RWPE2 (cell line): ENCODE data around the gene VANGL2.

Experiments used
- ATAC-seq: fragments of 200-7000 bp; cut with Tn5 transposase; 3 replicates; pipeline ENCODE4 v1.9.1; 2021; ENCODE audit warnings: low read depth
- DNase-seq: peaks from one replicate; pipeline ENCODE4 v3.0.0-alpha.2; 2020; ENCODE audit warnings: low spot score
- H3K27ac ChIP-seq: fragments of 450-650 bp; 2 replicates; pipeline ENCODE4 v1.5.1; 2017; ENCODE audit warnings: mild to moderate bottlenecking; ENCODE audit not compliant: poor library complexity, severe bottlenecking
- H3K27me3 ChIP-seq: fragments of 250-450 bp; sonication (Bioruptor Pico); 2 replicates; pipeline ENCODE4 v1.5.1; 2021; ENCODE audit warnings: mild to moderate bottlenecking, moderate library complexity; ENCODE audit not compliant: insufficient read depth, poor library complexity, severe bottlenecking
- H3K36me3 ChIP-seq: fragments of 250-450 bp; sonication (Bioruptor Pico); 2 replicates; pipeline ENCODE4 v1.5.1; 2020; ENCODE audit warnings: low read depth, mild to moderate bottlenecking, moderate library complexity
- H3K4me1 ChIP-seq: fragments of 250-450 bp; sonication (Bioruptor Pico); 2 replicates; pipeline ENCODE4 v1.5.1; 2021; ENCODE audit warnings: mild to moderate bottlenecking, moderate library complexity; ENCODE audit not compliant: insufficient read depth, poor library complexity, severe bottlenecking
- H3K4me3 ChIP-seq: fragments of 250-450 bp; sonication (Bioruptor Pico); 2 replicates; pipeline ENCODE4 v1.5.1; 2021; ENCODE audit warnings: mild to moderate bottlenecking, moderate library complexity; ENCODE audit not compliant: severe bottlenecking
- H3K9me3 ChIP-seq: fragments of 250-450 bp; sonication (Bioruptor Pico); 2 replicates; pipeline ENCODE4 v1.5.1; 2021; ENCODE audit warnings: mild to moderate bottlenecking, moderate library complexity; ENCODE audit not compliant: severe bottlenecking
- CTCF ChIP-seq: fragments of 450-650 bp; IDR thresholded peaks from one replicate; pipeline ENCODE4 v1.5.1; 2017; ENCODE audit warnings: mild to moderate bottlenecking, moderate library complexity; ENCODE audit not compliant: poor library complexity, severe bottlenecking

VANGL2 gene

GRCh38 chr1:160472112-160472511, 71.7 kb downstream of the VANGL2 start:
- ATAC-seq (no peak), DNase-seq (no peak)
- no peaks in the 10 kb centered on the region for H3K9me3 ChIP-seq
- H3K27ac ChIP-seq, result no peak overlapping the region
- no peak overlapping the region for H3K4me3 ChIP-seq
- no peaks in the 10 kb centered on the region for H3K36me3 ChIP-seq
- H3K27me3 ChIP-seq, result peaks cover 20% of the 10 kb centered on the region
- no peak for TF ChIP-seq CTCF
- H3K4me1 ChIP-seq, result no peaks in the 10 kb centered on the region

- Histone ChIP-seq H3K4me1 (no peaks in the 10 kb centered on the region), H3K27ac (no peak overlapping the region), H3K36me3 (no peaks in the 10 kb centered on the region), H3K9me3 (no peaks in the 10 kb centered on the region), H3K4me3 (no peak overlapping the region), H3K27me3 (peaks cover 20% of the 10 kb centered on the region)
- TF ChIP-seq CTCF, result no peak
- DNase-seq (no peak), ATAC-seq (0 out of 3 replicates have a peak, but pooled peaks have one; percentile 35)
Observed at GRCh38 chr1:160474392-160475242, 74.3 kb downstream of the VANGL2 start.
